ENCODE results near the gene MMS22L.

The MMS22L gene

GRCh38 chr6:97145691-97146090 lies 137.3 kb downstream of the MMS22L start:
- Histone ChIP-seq H3K27ac (ENCODE audit: low read depth, low read length) (no peak overlapping the region), H3K4me3 (ENCODE audit: insufficient read depth, low read length, poor library complexity, severe bottlenecking) (no peak overlapping the region), H3K27me3 (ENCODE audit: low read length) (no peaks in the 10 kb centered on the region), H3K9me2 (replicated peaks; ENCODE audit: insufficient read depth, low read length) (no peaks in the 10 kb centered on the region), H3K9ac (ENCODE audit: low read length) (no peak overlapping the region), H3K79me2 (ENCODE audit: insufficient read depth, low read length) (no peaks in the 10 kb centered on the region), H3F3A (ENCODE audit: insufficient read depth) (no peaks in the 10 kb centered on the region), H4K20me1 (ENCODE audit: low read depth, low read length) (no peaks in the 10 kb centered on the region), H3K9me3 (ENCODE audit: insufficient read depth, low read length) (no peaks in the 10 kb centered on the region), H2AFZ (ENCODE audit: low read depth, low read length, severe bottlenecking) (no peak overlapping the region), H3K36me3 (ENCODE audit: low read length) (peaks cover 31% of the 10 kb centered on the region; the same call in 1 of the 2 replicates), H3K4me2 (ENCODE audit: low read depth, low read length, poor library complexity, severe bottlenecking) (no peak overlapping the region)
- TF ChIP-seq CTCF (IDR thresholded peaks at IDR 0.05; ENCODE audit: insufficient read depth, low read length, poor library complexity, severe bottlenecking) (no peak), EZH2phosphoT487 (conservative IDR thresholded peaks at IDR 0.05; ENCODE audit: low read length) (no peak)

GRCh38 chr6:97141756-97142155 lies 141.3 kb downstream of the MMS22L start:
- Histone ChIP-seq H2AFZ (ENCODE audit: low read depth, low read length, severe bottlenecking) (no peak overlapping the region), H3F3A (ENCODE audit: insufficient read depth) (no peaks in the 10 kb centered on the region), H3K9me2 (replicated peaks; ENCODE audit: insufficient read depth, low read length) (no peaks in the 10 kb centered on the region), H3K9ac (ENCODE audit: low read length) (no peak overlapping the region), H3K4me2 (ENCODE audit: low read depth, low read length, poor library complexity, severe bottlenecking) (no peak overlapping the region), H3K9me3 (ENCODE audit: insufficient read depth, low read length) (no peaks in the 10 kb centered on the region), H3K79me2 (ENCODE audit: insufficient read depth, low read length) (no peaks in the 10 kb centered on the region), H3K27ac (ENCODE audit: low read depth, low read length) (no peak overlapping the region), H3K36me3 (ENCODE audit: low read length) (peaks cover 6% of the 10 kb centered on the region; the same call in 1 of the 2 replicates), H3K4me3 (ENCODE audit: insufficient read depth, low read length, poor library complexity, severe bottlenecking) (no peak overlapping the region), H3K27me3 (ENCODE audit: low read length) (no peaks in the 10 kb centered on the region), H4K20me1 (ENCODE audit: low read depth, low read length) (no peaks in the 10 kb centered on the region)
- TF ChIP-seq EZH2phosphoT487 (conservative IDR thresholded peaks at IDR 0.05; ENCODE audit: low read length) = no peak
- TF ChIP-seq CTCF (IDR thresholded peaks at IDR 0.05; ENCODE audit: insufficient read depth, low read length, poor library complexity, severe bottlenecking) = no peak

GRCh38 chr6:97138581-97138980 lies 144.4 kb downstream of the MMS22L start:
- no peak overlapping the region for H3K9ac ChIP-seq (ENCODE audit: low read length)

More at GRCh38 chr6:97138581-97138980, 144.4 kb downstream of the MMS22L start:
- H3K36me3 ChIP-seq (ENCODE audit: low read length) = peaks cover 2% of the 10 kb centered on the region; the same call in 1 of the 2 replicates
- H3K27me3 ChIP-seq (ENCODE audit: low read length) = no peaks in the 10 kb centered on the region
- H3K4me2 ChIP-seq (ENCODE audit: low read depth, low read length, poor library complexity, severe bottlenecking) = no peak overlapping the region
- no peaks in the 10 kb centered on the region for H4K20me1 ChIP-seq (ENCODE audit: low read depth, low read length)
- no peak overlapping the region for H2AFZ ChIP-seq (ENCODE audit: low read depth, low read length, severe bottlenecking)
- no peak overlapping the region for H3K4me3 ChIP-seq (ENCODE audit: insufficient read depth, low read length, poor library complexity, severe bottlenecking)
- TF ChIP-seq CTCF (IDR thresholded peaks at IDR 0.05; ENCODE audit: insufficient read depth, low read length, poor library complexity, severe bottlenecking) (no peak), EZH2phosphoT487 (conservative IDR thresholded peaks at IDR 0.05; ENCODE audit: low read length) (no peak)
- H3K9me3 ChIP-seq (ENCODE audit: insufficient read depth, low read length) = no peaks in the 10 kb centered on the region
- H3F3A ChIP-seq (ENCODE audit: insufficient read depth) = no peaks in the 10 kb centered on the region
- no peaks in the 10 kb centered on the region for H3K9me2 ChIP-seq (replicated peaks; ENCODE audit: insufficient read depth, low read length)
- H3K79me2 ChIP-seq (ENCODE audit: insufficient read depth, low read length) = no peaks in the 10 kb centered on the region
- no peak overlapping the region for H3K27ac ChIP-seq (ENCODE audit: low read depth, low read length)

All from SU-DHL-6 (cell line).